HL-60/S4 (cell line): ENCODE results near the gene USP34.

Experiments used
- in situ Hi-C: fragments of 300-500 bp; cut with MboI; formaldehyde crosslinking; loops from 2 replicates; pipeline ENCODE4 v1.14.3; 2022; ENCODE audit warnings: low sequenced_read_pairs

Gene USP34

DNA sequence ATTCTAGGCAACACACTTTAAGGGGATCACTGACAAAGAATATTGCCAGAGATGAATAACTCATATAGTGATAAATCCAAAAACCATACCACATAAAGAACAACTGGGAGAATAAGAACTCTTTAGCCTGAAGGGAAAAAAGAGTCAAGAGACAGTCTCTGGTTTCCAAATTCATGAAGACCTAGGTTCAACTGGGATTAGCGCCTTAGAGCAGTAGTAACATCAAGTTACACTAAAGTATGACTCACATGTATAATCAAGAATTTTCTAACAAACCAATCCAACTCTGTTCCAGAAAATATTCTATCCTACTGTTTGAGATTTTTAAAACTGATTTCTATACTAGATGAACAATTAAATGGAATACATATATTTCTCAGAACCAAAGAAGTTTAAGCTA lies 93.8 kb downstream of the USP34 start:
- in situ Hi-C loops, result loop anchor here (25.0 kb wide), 1 partner anchor 1335 kb away; the partner anchor contains the start of gene EHBP1

DNA sequence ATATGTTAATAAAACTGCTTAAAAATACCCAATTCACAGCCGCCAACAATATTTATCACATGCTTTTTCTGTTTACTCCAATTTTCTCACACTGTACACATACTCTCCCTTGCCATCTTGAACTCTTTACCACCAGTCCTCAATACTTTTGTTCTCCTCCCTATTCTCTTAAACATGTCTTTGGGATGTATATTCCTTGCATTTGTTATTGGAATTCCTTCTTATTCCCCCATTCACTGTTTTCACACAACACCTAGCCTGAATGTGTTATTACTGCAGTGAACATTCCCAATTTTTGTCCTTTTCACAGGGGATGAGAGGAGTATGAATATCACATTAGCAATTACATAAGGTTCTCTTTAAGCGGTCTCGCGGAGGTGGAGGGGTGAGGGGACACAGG lies 94.7 kb downstream of the USP34 start:
- in situ Hi-C loops, result loop anchor here (25.0 kb wide), 1 partner anchor 1336 kb away; the partner anchor contains the start of gene EHBP1

DNA sequence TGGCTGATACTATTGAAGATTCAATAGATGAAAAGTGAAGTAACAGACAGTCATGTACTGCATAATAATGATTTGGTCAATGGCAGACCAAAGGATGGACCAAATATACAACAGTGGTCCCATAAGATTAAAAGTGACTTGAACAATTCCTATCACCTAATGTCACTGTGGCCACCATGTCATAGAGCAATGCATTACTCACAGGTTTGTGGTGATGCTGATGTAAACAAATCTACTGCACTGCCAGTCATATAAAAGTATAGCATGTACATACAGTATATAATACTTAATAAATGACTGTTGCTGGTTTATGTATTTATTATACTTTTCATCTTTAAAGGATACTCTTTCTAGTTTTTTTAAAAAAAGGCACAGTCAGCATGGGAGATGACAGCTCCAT lies 99.9 kb downstream of the USP34 start:
- in situ Hi-C loops, result no loop called here

DNA sequence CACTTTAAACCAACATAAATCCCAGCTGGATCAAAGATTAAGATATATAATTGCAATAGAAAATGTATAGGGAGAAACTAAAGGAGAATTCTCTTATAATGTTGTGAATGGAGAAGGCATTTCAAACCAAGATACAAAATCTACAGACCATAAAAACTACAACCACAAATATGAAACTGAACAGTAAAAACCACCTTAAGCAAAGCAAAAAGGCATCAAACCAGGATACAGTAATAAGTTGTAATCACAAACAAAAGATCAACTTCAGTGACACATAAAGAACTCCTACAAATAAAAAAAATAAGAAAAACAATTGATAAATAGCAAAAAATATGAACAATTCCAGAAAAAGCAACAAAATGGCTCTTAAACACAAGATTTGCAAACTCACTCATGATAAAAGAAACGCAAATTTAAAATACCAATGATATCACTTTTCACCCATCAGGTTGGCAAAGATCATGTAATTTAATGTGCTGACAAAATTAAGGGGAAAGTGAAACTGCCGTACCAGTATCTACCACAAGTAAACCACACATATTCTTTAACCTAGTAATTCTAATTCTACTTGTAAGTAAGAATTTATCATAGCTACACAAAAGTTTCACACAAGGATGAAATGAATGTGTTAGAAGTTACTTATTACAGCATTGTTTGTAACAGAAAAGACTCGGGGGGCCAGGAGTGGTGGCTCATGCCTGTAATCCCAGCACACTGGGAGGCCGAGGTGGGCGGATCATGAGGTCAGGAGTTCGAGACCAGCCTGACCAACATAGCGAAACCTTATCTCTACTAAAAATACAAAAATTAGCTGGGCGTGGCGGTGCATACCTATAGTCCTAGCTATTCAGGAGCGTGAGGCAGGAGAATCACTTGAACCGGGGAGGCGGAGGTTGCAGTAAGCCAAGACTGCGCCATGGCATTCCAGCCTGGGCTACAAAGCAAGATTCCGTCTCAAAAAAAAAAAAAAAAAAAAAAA lies 101.9 kb downstream of the USP34 start:
- in situ Hi-C loops, result no loop called here

DNA sequence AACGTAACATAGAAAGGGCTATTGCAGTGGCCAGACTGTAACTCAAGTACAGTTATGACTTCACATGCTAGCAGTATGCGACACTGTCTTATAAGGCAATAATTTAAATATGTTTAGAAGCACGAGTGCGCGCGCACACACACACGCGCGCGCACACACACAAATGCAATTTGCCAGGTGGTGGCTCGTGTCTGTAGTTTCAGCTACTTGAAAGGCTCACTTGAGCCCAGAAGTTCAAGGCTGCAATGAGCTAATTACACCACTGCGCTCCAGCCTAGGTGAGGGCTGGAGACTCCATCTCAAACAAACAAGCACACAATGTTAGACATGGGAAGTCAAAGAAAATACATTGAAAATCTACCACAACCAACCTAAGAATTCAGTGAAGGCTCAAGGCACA lies 103.7 kb downstream of the USP34 start:
- in situ Hi-C loops, result no loop called here

DNA sequence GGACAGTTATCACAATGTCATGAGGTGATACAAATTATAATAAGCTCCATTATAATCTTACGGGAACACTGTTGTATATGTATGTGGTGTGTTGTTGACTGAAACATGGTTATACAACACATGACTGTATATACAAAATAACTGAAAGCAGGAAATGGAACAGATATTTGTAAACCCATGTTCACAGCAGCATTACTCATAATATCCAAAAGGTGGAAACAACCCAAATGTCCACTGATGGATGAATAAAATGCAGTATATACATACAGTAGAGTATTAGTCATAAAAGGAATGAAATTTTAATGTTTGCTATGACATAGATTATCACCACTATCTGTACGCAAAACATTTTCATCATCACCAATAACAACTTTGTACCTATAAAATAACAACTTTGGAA lies 107.3 kb downstream of the USP34 start:
- in situ Hi-C loops, result no loop called here

DNA sequence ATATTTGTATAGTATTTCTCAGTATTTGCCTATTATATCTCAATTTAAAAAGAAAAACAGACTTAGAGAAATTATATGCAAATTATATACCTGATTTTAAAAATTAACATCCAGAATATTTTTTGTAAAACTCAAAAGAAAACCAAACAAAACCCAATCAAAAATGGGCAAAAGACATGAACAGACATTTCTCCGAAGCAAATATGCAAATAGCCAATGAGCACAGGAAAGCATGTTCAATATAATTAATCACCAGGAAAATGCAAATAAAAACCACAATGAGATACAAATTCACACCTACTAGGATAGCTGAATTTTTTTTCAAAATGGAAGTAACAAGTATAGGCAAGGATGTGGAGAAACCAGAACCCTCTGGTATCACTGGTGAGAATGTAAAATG lies 108.0 kb downstream of the USP34 start:
- in situ Hi-C loops, result no loop called here

DNA sequence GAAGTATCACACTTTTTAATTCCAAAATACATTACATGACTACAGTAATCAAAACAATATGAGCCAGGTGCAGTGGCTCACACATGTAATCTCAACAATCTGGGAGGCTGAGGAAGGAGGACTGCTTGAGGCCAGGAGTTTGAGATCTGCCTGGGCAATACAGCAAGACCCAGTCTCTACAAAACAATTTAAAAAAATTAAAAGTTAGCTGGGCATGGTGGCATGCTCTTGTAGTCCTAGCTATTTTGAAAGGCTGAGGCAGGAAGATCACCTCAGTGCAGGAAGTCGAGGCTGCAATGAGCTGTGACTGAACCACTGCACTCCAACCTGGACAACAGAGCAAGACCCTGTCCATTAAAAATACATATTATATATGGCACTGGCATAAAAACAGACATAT lies 109.8 kb downstream of the USP34 start:
- in situ Hi-C loops, result no loop called here

DNA sequence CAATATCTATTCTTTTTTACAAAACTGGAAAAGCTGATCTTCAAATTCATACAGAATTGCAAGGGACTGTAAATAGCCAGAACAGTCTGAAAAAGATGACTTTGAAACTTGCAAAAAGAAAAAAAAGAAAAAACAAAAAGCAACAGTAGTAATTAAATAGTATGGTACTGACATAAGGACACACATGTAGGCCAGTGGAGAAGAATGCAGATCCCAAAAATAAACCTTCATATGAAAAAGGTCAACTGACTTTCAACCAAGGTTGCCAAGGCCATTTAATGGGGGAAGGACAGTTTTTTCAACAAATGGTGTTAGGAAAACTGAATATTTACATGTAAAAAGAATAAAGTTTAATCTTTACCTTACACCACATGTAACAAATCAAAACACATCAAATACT lies 111.8 kb downstream of the USP34 start:
- in situ Hi-C loops, result no loop called here

DNA sequence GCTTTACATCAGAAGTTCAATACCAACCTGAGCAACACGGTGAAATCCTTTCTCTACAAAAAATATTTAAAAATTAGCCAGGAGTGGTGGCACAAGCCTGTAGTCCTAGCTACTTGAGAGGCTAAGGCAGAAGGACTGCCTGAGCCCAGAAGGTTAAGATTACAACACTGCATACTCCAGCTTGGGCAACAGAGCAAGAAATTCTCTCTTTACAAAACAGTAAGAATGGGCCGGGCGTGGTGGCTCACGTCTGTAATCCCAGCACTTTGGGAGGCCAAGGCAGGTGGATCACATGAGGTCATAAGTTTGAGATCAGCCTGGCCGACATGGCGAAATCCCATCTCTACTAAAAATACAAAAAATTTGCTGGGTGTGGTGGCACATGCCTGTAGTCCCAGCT lies 113.2 kb downstream of the USP34 start:
- in situ Hi-C loops, result no loop called here

DNA sequence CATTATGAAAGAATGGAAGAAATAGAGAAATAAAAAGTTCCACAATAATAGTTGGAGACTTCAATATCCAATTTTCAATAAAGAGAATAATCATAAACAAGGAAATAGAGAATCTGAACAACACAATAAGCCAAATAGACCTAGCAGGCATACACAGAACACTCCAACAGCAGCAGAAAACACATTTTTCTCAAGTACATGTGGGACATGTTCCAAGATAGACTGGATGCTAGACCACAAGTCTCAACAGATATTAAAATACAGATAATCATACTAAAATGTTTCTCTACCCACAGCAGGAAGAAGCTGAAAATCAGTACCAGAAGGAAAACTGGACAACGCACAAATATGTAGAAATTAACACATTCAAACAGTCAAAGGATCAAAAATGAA lies 113.9 kb downstream of the USP34 start:
- in situ Hi-C loops, result no loop called here

DNA sequence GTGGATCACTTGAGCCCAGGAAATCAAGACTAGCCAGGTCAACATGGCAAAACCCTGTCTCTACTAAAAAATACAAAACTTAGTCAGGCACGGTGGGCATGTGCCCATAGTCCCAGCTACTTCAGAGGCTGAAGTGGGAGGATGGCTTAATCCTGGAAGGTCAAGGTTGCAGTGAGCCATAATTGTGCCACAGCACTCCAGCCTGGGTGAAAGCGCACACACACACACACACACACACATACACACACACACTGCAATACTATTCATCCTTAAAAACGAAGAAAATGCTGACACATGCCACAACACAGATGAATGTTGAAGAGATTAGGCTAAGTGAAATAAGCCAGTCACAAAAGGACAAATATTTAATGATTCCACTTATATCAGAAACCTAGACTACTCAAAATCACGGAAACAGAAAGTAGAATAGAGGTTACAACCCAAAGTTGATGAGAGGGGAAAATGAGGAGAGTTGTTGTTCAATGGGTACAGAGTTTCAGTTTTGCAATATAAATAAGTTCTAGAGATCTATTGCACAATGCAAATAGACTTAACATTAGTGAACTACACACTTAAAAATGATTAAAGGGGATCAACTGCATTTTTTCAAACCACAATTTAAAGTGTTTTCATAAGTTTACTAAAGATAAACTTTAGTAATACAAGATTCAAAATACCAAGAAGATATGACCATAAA lies 114.5 kb downstream of the USP34 start:
- in situ Hi-C loops, result no loop called here

DNA sequence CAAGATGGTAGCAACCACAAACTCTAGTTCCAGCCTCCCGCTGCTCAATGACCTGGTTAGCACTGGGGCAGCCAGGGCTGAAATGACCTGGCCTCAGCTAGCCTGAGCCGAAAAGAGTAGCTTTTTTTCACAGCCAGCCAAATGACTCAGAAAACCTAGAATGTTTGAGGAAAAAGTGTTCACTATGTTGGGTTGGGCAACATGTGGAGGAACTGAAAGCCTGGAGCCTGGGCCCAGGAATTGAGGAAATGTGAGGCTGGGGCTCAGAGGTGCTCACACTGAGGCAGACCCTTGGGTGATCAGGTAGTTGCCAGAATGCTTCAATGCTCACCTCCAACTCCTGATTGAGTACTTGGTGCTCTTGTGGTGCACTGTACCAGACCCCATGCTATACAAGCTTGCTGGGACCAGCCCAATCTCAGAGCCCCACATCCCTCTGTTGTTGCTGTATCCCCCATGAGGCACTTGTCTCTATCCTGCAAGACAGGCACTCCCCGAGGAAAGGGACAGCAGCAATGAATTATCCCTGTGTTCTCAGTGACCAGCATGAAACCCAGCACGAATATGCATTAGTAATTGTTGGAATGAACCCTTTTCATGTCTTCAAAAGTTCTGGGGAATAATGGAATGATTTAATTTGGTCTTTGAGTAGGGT lies 116.2 kb downstream of the USP34 start:
- in situ Hi-C loops, result no loop called here

DNA sequence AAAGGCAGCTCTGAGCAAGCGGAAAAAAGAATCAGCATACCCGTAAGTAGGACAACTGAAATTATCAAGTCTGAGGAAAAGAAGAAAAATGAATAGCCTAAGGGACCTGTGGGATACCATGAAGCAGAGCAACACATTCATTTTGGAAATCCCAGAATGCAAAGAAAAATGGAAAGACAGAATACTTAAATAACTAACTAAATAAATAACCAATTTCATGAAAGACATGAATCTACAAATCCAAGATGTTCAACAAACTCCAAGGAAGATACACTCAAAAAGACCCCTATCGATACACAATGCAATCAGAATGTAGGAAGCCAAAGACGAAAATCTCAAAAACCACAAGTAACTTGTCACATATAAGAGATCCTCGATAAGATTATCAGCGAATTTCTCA lies 117.0 kb downstream of the USP34 start:
- in situ Hi-C loops, result no loop called here

DNA sequence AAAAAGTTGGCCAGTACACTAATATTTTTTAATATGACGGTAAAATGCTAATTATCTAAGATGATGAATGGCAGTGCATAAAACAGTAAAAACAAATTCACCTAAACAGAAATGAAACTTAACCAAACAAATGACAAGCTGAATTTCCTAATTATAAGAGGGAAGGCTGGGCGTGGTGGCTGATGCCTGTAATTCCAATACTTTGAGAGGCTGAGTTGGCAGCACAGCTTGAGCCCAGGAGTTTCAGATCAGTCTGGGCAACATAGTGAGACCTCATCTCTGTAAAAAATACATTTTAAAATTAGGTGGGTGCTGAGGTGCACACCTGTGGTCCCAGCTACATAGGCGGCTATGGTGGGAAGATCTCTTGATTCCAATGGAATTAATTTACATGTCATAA lies 120.1 kb downstream of the USP34 start:
- in situ Hi-C loops, result no loop called here

DNA sequence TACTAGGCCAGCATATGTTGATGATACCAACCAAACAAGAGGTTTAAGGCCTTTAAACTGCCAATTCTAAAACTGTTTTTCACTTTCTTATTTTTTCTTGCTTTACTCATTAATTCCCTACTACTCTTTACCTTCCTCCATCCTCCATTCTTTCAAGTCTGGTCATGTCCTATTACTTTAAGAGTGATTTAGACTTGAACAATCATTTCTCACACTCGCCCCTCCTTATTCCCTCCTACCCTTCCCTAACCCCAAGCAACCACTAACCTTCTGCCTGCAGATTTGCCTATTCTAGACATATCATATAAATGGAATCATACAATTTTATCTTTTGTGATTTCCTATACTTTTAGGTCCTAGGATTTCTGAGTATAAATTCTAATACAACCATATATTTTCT lies 127.7 kb downstream of the USP34 start:
- in situ Hi-C loops, result no loop called here

DNA sequence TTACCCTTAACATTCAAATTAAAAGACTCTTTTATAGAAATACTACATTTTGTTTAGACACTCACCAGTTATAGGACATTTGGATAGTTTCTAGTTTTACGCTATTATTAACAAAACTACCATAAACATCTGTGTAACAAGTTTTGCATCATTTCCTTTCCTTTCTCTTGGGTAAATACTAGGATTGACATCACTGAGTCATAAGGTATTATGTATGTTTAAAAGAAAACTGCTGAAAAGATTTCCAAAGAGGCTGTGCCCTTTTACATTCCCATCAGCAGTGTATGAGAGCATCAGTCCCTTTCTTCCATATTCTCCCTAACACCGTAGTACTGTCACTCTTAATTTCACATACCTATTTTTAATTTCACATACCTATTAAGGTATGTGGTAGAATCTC lies 130.6 kb downstream of the USP34 start:
- in situ Hi-C loops, result no loop called here

DNA sequence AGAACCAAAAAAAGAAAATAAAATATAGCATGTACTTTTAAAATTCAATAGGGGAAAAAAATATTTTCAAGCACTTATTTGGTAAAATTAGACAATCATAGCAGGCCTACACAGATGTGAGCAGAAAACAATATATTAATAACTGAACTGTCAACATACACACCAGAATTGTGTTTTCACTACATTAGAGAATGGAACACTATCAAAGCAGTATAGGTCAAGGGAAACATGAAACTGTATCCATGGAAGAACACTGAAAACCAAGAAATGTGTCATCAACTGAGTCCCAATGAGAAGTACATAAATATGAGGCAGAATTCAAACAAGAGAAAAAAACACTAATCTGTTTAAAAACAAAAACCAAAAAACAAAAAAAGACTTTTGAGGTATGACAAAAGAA lies 132.4 kb downstream of the USP34 start:
- in situ Hi-C loops, result no loop called here

DNA sequence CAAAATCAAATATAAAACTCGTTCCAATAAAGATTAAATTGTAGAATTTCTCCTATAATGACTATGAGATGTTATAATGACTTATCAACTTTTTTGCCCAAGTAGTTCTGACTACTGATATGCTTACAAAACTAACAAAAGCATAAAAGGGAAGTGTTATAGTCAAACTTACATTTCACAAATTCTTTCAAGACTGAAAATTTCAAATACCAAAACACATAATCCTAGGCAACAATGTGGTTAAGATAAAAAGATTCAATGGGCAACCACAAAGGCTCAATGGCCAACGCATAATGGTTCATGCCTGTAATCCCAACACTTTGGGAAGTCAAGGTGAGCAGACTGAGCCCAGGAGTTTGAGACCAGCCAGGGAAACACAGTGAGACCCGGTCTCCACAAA lies 135.7 kb downstream of the USP34 start:
- in situ Hi-C loops, result no loop called here

DNA sequence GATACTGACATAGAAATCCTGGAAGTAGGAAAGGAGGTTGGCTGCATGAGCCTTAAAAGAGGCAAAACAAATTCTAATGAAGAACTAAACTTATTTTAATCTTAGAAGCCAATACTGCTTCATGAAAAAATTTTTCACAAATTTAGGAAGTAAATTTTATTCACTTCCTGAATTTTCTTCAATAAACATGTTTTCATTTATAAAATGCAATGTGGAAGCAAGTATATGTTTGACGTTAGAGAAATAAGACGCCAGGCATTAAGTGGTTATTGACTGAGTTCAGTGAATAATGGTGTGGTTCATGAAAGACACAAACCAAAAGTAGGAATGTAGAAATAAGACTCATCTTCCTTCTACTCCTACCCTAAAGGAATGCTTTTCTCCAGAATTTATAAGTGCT lies 136.4 kb downstream of the USP34 start:
- in situ Hi-C loops, result no loop called here

DNA sequence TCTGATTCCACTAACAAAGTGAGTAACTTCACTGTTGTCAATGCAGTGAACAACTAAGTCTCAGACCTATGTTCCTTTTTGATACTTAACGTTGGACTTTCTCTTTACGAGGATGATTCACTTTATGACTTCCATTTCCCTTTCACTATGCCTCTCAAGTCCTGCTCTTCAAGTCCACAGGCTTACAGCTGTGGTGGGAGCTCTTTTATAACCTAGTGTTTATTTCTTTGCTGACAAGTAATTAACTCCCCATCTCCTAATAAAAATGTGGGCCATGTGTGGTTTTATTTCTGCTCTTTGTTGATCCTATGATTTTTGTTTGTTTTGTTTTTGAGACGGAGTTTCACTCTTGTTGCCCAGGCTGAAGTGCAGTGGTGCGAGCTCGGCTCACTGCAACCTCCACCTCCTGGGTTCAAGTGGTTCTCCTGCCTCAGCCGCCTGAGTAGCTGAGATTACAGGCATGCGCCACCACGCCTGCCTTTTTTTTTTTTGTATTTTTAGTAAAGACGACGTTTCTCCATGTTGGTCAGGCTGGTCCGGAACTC lies 142.1 kb downstream of the USP34 start:
- in situ Hi-C loops, result no loop called here
